Measurements from ENCODE around the gene CASQ2.

The CASQ2 gene

GRCh38 chr1:115768549-115768948, at the start of gene CASQ2:
Gene CASQ2, minus strand, starts transcription at chr1:115768714. Its CDS starts 173 bp downstream, at chr1:115768541.
- Mint-ChIP-seq H3K36me3 (ENCODE audit: insufficient read depth) (no peaks in the 10 kb centered on the region), H3K9me3 (no peaks in the 10 kb centered on the region), H3K27me3 (peaks cover 55% of the 10 kb centered on the region), H3K4me1 (no peaks in the 10 kb centered on the region), H3K27ac (ENCODE audit: low read depth) (no peak within 1 kb of the TSS), H3K4me3 (no peak within 1 kb of the TSS)
- ATAC-seq (replicated peaks; ENCODE audit: extremely low read depth, poor library complexity, severe bottlenecking) (no peak), DNase-seq (ENCODE audit: low spot score in 2 of 2) (no peak)

- H3K27ac Mint-ChIP-seq (ENCODE audit: low read depth): no peak overlapping the region
- no peaks in the 10 kb centered on the region for H3K9me3 Mint-ChIP-seq
- H3K36me3 Mint-ChIP-seq (ENCODE audit: insufficient read depth): no peaks in the 10 kb centered on the region
- no peaks in the 10 kb centered on the region for H3K4me1 Mint-ChIP-seq
- DNase-seq (ENCODE audit: low spot score in 2 of 2) (no peak), ATAC-seq (replicated peaks; ENCODE audit: extremely low read depth, poor library complexity, severe bottlenecking) (no peak)
- H3K4me3 Mint-ChIP-seq: no peak overlapping the region
- H3K27me3 Mint-ChIP-seq: peaks cover 43% of the 10 kb centered on the region
Measured at GRCh38 chr1:115815694-115816093, 47.2 kb upstream of the CASQ2 start.

- H3K36me3 Mint-ChIP-seq (ENCODE audit: insufficient read depth): no peaks in the 10 kb centered on the region
- no peak overlapping the region for H3K4me3 Mint-ChIP-seq
- no peak overlapping the region for H3K27ac Mint-ChIP-seq (ENCODE audit: low read depth)
- H3K4me1 Mint-ChIP-seq: no peaks in the 10 kb centered on the region
- H3K9me3 Mint-ChIP-seq: no peaks in the 10 kb centered on the region
- ATAC-seq (replicated peaks; ENCODE audit: extremely low read depth, poor library complexity, severe bottlenecking) (no peak), DNase-seq (ENCODE audit: low spot score in 2 of 2) (no peak)
- peaks cover 35% of the 10 kb centered on the region for H3K27me3 Mint-ChIP-seq
Measured at GRCh38 chr1:115814685-115815398, 46.3 kb upstream of the CASQ2 start.

GRCh38 chr1:115813727-115814126, 45.2 kb upstream of the CASQ2 start:
- no peaks in the 10 kb centered on the region for H3K4me1 Mint-ChIP-seq
- H3K9me3 Mint-ChIP-seq: no peaks in the 10 kb centered on the region
- no peak overlapping the region for H3K4me3 Mint-ChIP-seq
- no peak for DNase-seq (ENCODE audit: low spot score in 2 of 2)
- H3K27me3 Mint-ChIP-seq: peaks cover 43% of the 10 kb centered on the region
- no peak overlapping the region for H3K27ac Mint-ChIP-seq (ENCODE audit: low read depth)
- no peaks in the 10 kb centered on the region for H3K36me3 Mint-ChIP-seq (ENCODE audit: insufficient read depth)
- no peak for ATAC-seq (replicated peaks; ENCODE audit: extremely low read depth, poor library complexity, severe bottlenecking)

GRCh38 chr1:115811140-115811828, 42.8 kb upstream of the CASQ2 start:
- Mint-ChIP-seq H3K4me1 (no peaks in the 10 kb centered on the region), H3K27ac (ENCODE audit: low read depth) (no peak overlapping the region), H3K9me3 (no peaks in the 10 kb centered on the region), H3K36me3 (ENCODE audit: insufficient read depth) (no peaks in the 10 kb centered on the region), H3K4me3 (no peak overlapping the region), H3K27me3 (peaks cover 59% of the 10 kb centered on the region)
- no peak for DNase-seq (ENCODE audit: low spot score in 2 of 2)
- no peak for ATAC-seq (replicated peaks; ENCODE audit: extremely low read depth, poor library complexity, severe bottlenecking)

GRCh38 chr1:115810609-115811008, 42.1 kb upstream of the CASQ2 start:
- no peak overlapping the region for H3K4me3 Mint-ChIP-seq
- H3K36me3 Mint-ChIP-seq (ENCODE audit: insufficient read depth): no peaks in the 10 kb centered on the region
- no peak for ATAC-seq (replicated peaks; ENCODE audit: extremely low read depth, poor library complexity, severe bottlenecking)
- H3K27me3 Mint-ChIP-seq: peaks cover 56% of the 10 kb centered on the region
- no peaks in the 10 kb centered on the region for H3K4me1 Mint-ChIP-seq
- no peak overlapping the region for H3K27ac Mint-ChIP-seq (ENCODE audit: low read depth)
- H3K9me3 Mint-ChIP-seq: no peaks in the 10 kb centered on the region
- DNase-seq (ENCODE audit: low spot score in 2 of 2): no peak

GRCh38 chr1:115809847-115810246, 41.3 kb upstream of the CASQ2 start:
- H3K9me3 Mint-ChIP-seq: no peaks in the 10 kb centered on the region
- no peak overlapping the region for H3K4me3 Mint-ChIP-seq
- DNase-seq (ENCODE audit: low spot score in 2 of 2) (no peak), ATAC-seq (replicated peaks; ENCODE audit: extremely low read depth, poor library complexity, severe bottlenecking) (no peak)
- no peaks in the 10 kb centered on the region for H3K36me3 Mint-ChIP-seq (ENCODE audit: insufficient read depth)
- H3K27me3 Mint-ChIP-seq: peaks cover 53% of the 10 kb centered on the region
- no peak overlapping the region for H3K27ac Mint-ChIP-seq (ENCODE audit: low read depth)
- H3K4me1 Mint-ChIP-seq: no peaks in the 10 kb centered on the region

GRCh38 chr1:115809076-115809475, 40.6 kb upstream of the CASQ2 start:
- Mint-ChIP-seq H3K4me3 (no peak overlapping the region), H3K27me3 (peaks cover 52% of the 10 kb centered on the region), H3K27ac (ENCODE audit: low read depth) (no peak overlapping the region), H3K36me3 (ENCODE audit: insufficient read depth) (no peaks in the 10 kb centered on the region), H3K9me3 (no peaks in the 10 kb centered on the region), H3K4me1 (no peaks in the 10 kb centered on the region)
- no peak for DNase-seq (ENCODE audit: low spot score in 2 of 2)
- no peak for ATAC-seq (replicated peaks; ENCODE audit: extremely low read depth, poor library complexity, severe bottlenecking)

- no peak overlapping the region for H3K4me3 Mint-ChIP-seq
- no peak for DNase-seq (ENCODE audit: low spot score in 2 of 2)
Measured at GRCh38 chr1:115807723-115808122, 39.2 kb upstream of the CASQ2 start.

GRCh38 chr1:115805597-115805996, 37.1 kb upstream of the CASQ2 start:
- Mint-ChIP-seq H3K27ac (ENCODE audit: low read depth) (no peak overlapping the region), H3K4me1 (no peaks in the 10 kb centered on the region), H3K4me3 (no peak overlapping the region), H3K27me3 (peaks cover 47% of the 10 kb centered on the region), H3K36me3 (ENCODE audit: insufficient read depth) (no peaks in the 10 kb centered on the region), H3K9me3 (no peaks in the 10 kb centered on the region)
- ATAC-seq (replicated peaks; ENCODE audit: extremely low read depth, poor library complexity, severe bottlenecking): no peak
- no peak for DNase-seq (ENCODE audit: low spot score in 2 of 2)

More at GRCh38 chr1:115807723-115808122, 39.2 kb upstream of the CASQ2 start:
- ATAC-seq (replicated peaks; ENCODE audit: extremely low read depth, poor library complexity, severe bottlenecking): no peak
- Mint-ChIP-seq H3K27me3 (peaks cover 40% of the 10 kb centered on the region), H3K9me3 (no peaks in the 10 kb centered on the region), H3K27ac (ENCODE audit: low read depth) (no peak overlapping the region), H3K36me3 (ENCODE audit: insufficient read depth) (no peaks in the 10 kb centered on the region), H3K4me1 (no peaks in the 10 kb centered on the region)

- no peaks in the 10 kb centered on the region for H3K36me3 Mint-ChIP-seq (ENCODE audit: insufficient read depth)
- H3K4me1 Mint-ChIP-seq: no peaks in the 10 kb centered on the region
- no peak for DNase-seq (ENCODE audit: low spot score in 2 of 2)
- no peak overlapping the region for H3K27ac Mint-ChIP-seq (ENCODE audit: low read depth)
- ATAC-seq (replicated peaks; ENCODE audit: extremely low read depth, poor library complexity, severe bottlenecking): no peak
- peaks cover 51% of the 10 kb centered on the region for H3K27me3 Mint-ChIP-seq
- H3K9me3 Mint-ChIP-seq: no peaks in the 10 kb centered on the region
- H3K4me3 Mint-ChIP-seq: no peak overlapping the region
Measured at GRCh38 chr1:115802416-115802815, 33.9 kb upstream of the CASQ2 start.

- Mint-ChIP-seq H3K27me3 (peaks cover 71% of the 10 kb centered on the region), H3K9me3 (no peaks in the 10 kb centered on the region), H3K4me1 (no peaks in the 10 kb centered on the region), H3K27ac (ENCODE audit: low read depth) (no peak overlapping the region), H3K4me3 (no peak overlapping the region), H3K36me3 (ENCODE audit: insufficient read depth) (no peaks in the 10 kb centered on the region)
- DNase-seq (ENCODE audit: low spot score in 2 of 2): no peak
- ATAC-seq (replicated peaks; ENCODE audit: extremely low read depth, poor library complexity, severe bottlenecking): no peak
Measured at GRCh38 chr1:115797486-115797885, 29.0 kb upstream of the CASQ2 start.

- no peak overlapping the region for H3K27ac Mint-ChIP-seq (ENCODE audit: low read depth)
Measured at GRCh38 chr1:115796897-115797296, 28.4 kb upstream of the CASQ2 start.

More at GRCh38 chr1:115796897-115797296, 28.4 kb upstream of the CASQ2 start:
- DNase-seq (ENCODE audit: low spot score in 2 of 2): no peak
- Mint-ChIP-seq H3K9me3 (no peaks in the 10 kb centered on the region), H3K4me3 (no peak overlapping the region), H3K4me1 (no peaks in the 10 kb centered on the region), H3K36me3 (ENCODE audit: insufficient read depth) (no peaks in the 10 kb centered on the region), H3K27me3 (peaks cover 77% of the 10 kb centered on the region)
- ATAC-seq (replicated peaks; ENCODE audit: extremely low read depth, poor library complexity, severe bottlenecking): no peak

Data from central memory CD8-positive, alpha-beta T cell (primary cell).